SK-N-SH (cell line): ENCODE results near the gene BRIX1. TPM values are rescaled to one million over a fixed set of nuclear protein-coding genes. Genes with fewer than 3 reads are reported as not detected.

Experiments
- CTCF ChIA-PET: fragments of 300-600, 350-600 bp; formaldehyde crosslinking; extraction: SDS; loops from one replicate; lab custom pipeline; 2021; lab: Yijun Ruan, JAX
- POLR2A ChIA-PET: fragments of 350-600 bp; sonication (Branson Sonifier 250); formaldehyde crosslinking; extraction: SDS; loops from one replicate; lab custom pipeline; 2020; ENCODE audit warnings: antibody characterized with exemption, inconsistent platforms; lab: Yijun Ruan, JAX
- DNase-seq: peaks from one replicate; pipeline ENCODE4 v3.0.0; 2012
- H2AFZ ChIP-seq: fragments of 200-600 bp; sonication (generic); 2 replicates; pipeline ENCODE4 v1.8.1; 2016; ENCODE audit warnings: antibody characterized with exemption, mild to moderate bottlenecking, low read depth
- H3F3A ChIP-seq: fragments of 200-600 bp; sonication (generic); replicated peaks from 2 replicates; pipeline ENCODE3; 2016; ENCODE audit warnings: antibody characterized with exemption, mild to moderate bottlenecking; ENCODE audit not compliant: insufficient read depth
- H3K27ac ChIP-seq, 2 experiments: fragments of 200-500 bp in 1 of 2; fragments of 200-600 bp in 1 of 2; sonication (Bioruptor generic) in 1 of 2; sonication (generic), shearing (Covaris generic) in 1 of 2; 2 replicates each; pipeline versions ENCODE4 v1.5.1 to v1.6.1; 2014 to 2016; ENCODE audit warnings: low read depth in 2 of 2, inconsistent platforms in 1 of 2, low read length in 1 of 2, mild to moderate bottlenecking in 1 of 2, mixed read lengths in 1 of 2
- H3K27me3 ChIP-seq: fragments of 200-600 bp; sonication (generic), shearing (Covaris generic); 2 replicates; pipeline ENCODE4 v1.6.1; 2016; ENCODE audit warnings: mixed run types; ENCODE audit not compliant: insufficient read depth
- H3K36me3 ChIP-seq, 2 experiments: fragments of 200-500 bp in 1 of 2; fragments of 200-600 bp in 1 of 2; sonication (Bioruptor generic) in 1 of 2; sonication (generic) in 1 of 2; replicated peaks in 1 of 2; 2 replicates each; pipeline versions ENCODE3 to v1.5.1; 2014 to 2016; ENCODE audit warnings: low read length in 1 of 2, mild to moderate bottlenecking in 1 of 2; ENCODE audit not compliant: insufficient read depth in 2 of 2, control insufficient read depth in 1 of 2
- H3K4me1 ChIP-seq, 2 experiments: fragments of 200-500 bp in 1 of 2; fragments of 200-600 bp in 1 of 2; sonication (Bioruptor generic) in 1 of 2; sonication (generic), shearing (Covaris generic) in 1 of 2; 2 replicates each; pipeline versions ENCODE4 v1.5.1 to v1.6.1; 2014 to 2016; ENCODE audit warnings: low read depth in 1 of 2, low read length in 1 of 2, mixed run types in 1 of 2; ENCODE audit not compliant: insufficient read depth in 2 of 2, control insufficient read depth in 1 of 2
- H3K4me2 ChIP-seq: fragments of 200-600 bp; sonication (generic), shearing (Covaris generic); 2 replicates; pipeline ENCODE4 v1.6.1; 2017; ENCODE audit warnings: mixed run types
- H3K4me3 ChIP-seq, 2 experiments: fragments of 200-500 bp in 1 of 2; fragments of 200-600 bp in 1 of 2; sonication (Bioruptor generic) in 1 of 2; sonication (generic), shearing (Covaris generic) in 1 of 2; 2 replicates each; pipeline versions ENCODE4 v1.5.1 to v1.8.1; 2014 to 2016; ENCODE audit warnings: low read depth in 2 of 2, inconsistent platforms in 1 of 2, low read length in 1 of 2, mild to moderate bottlenecking in 1 of 2, mixed read lengths in 1 of 2, moderate library complexity in 1 of 2
- H3K79me2 ChIP-seq: fragments of 200-600 bp; sonication (generic); 2 replicates; pipeline ENCODE4 v1.8.1; 2017; ENCODE audit warnings: mild to moderate bottlenecking; ENCODE audit not compliant: insufficient read depth
- H3K9ac ChIP-seq: fragments of 200-600 bp; sonication (generic); 2 replicates; pipeline ENCODE4 v1.6.1; 2017; ENCODE audit warnings: mixed run types
- H3K9me2 ChIP-seq: fragments of 200-600 bp; sonication (generic); 2 replicates; pipeline ENCODE4 v1.6.1; 2017; ENCODE audit warnings: mixed run types
- H3K9me3 ChIP-seq: fragments of 200-600 bp; sonication (generic); 2 replicates; pipeline ENCODE4 v1.6.1; 2017; ENCODE audit warnings: mixed run types, mild to moderate bottlenecking, moderate library complexity
- H4K20me1 ChIP-seq: fragments of 200-600 bp; sonication (generic); 2 replicates; pipeline ENCODE4 v1.6.1; 2017; ENCODE audit warnings: mild to moderate bottlenecking, mixed run types; ENCODE audit not compliant: insufficient read depth
- ELF1 ChIP-seq: IDR thresholded peaks from 2 replicates; pipeline ENCODE4 v1.4.0; 2012
- EP300 ChIP-seq, 2 experiments: IDR thresholded peaks; 2 replicates each; pipeline versions ENCODE4 v1.4.0 to v1.6.1; 2012; ENCODE audit warnings: borderline replicate concordance in 1 of 2, low read depth in 1 of 2, low read length in 1 of 2
- EZH2phosphoT487 ChIP-seq: fragments of 200-600 bp; sonication (generic); IDR thresholded peaks from 2 replicates; pipeline ENCODE4 v1.6.1; 2017; ENCODE audit warnings: low read depth, mixed run types, mild to moderate bottlenecking, antibody characterized with exemption, moderate library complexity, borderline replicate concordance
- FOSL2 ChIP-seq: IDR thresholded peaks from 2 replicates; pipeline ENCODE4 v1.4.0; 2012; ENCODE audit warnings: low read depth, mild to moderate bottlenecking, moderate library complexity, borderline replicate concordance
- FOXJ3 ChIP-seq: sonication (generic); formaldehyde crosslinking; IDR thresholded peaks from 2 replicates; pipeline ENCODE4 v1.5.1; 2020; ENCODE audit warnings: mild to moderate bottlenecking, missing genetic modification reagents
- FOXM1 ChIP-seq: IDR thresholded peaks from 2 replicates; pipeline ENCODE4 v1.4.0; 2012; ENCODE audit warnings: low read depth, mild to moderate bottlenecking
- GABPA ChIP-seq: IDR thresholded peaks from 2 replicates; pipeline ENCODE4 v1.4.0; 2012; ENCODE audit warnings: low read depth, mild to moderate bottlenecking
- GATA2 ChIP-seq: sonication (generic); formaldehyde crosslinking; IDR thresholded peaks from 2 replicates; pipeline ENCODE4 v1.5.0; 2020; ENCODE audit warnings: mild to moderate bottlenecking, missing genetic modification reagents
- JUND ChIP-seq: IDR thresholded peaks from 2 replicates; pipeline ENCODE4 v1.4.0; 2012
- NRF1 ChIP-seq: IDR thresholded peaks from 2 replicates; pipeline ENCODE4 v1.6.1; 2012; ENCODE audit warnings: low read depth, mild to moderate bottlenecking, low read length
- RAD21 ChIP-seq: IDR thresholded peaks from 2 replicates; pipeline ENCODE4 v1.6.1; 2012; ENCODE audit warnings: mild to moderate bottlenecking, low read length
- SIN3A ChIP-seq: IDR thresholded peaks from 2 replicates; pipeline ENCODE4 v1.6.1; 2012; ENCODE audit warnings: low read depth, mild to moderate bottlenecking, low read length, moderate library complexity, borderline replicate concordance
- TAF1 ChIP-seq: IDR thresholded peaks from 2 replicates; pipeline ENCODE4 v1.6.1; 2012; ENCODE audit warnings: low read depth, mild to moderate bottlenecking, low read length, moderate library complexity, borderline replicate concordance
- TCF12 ChIP-seq: IDR thresholded peaks from 2 replicates; pipeline ENCODE4 v1.4.0; 2012
- USF1 ChIP-seq: IDR thresholded peaks from 2 replicates; pipeline ENCODE4 v1.4.0; 2012; ENCODE audit warnings: low read depth, borderline replicate concordance
- USF2 ChIP-seq: fragments of 150-350 bp; IDR thresholded peaks from 2 replicates; pipeline ENCODE4 v1.6.1; 2017; ENCODE audit warnings: antibody characterized with exemption, low read length, low read depth, borderline replicate concordance
- WGBS: methylation state at CpG from one replicate; pipeline ENCODE4 v1.1.6; 2017; ENCODE audit warnings: low lambda C conversion rate; 5-methylcytosine and 5-hydroxymethylcytosine counted together
- polyA plus RNA-seq, 3 experiments: library from polyadenylated mRNA; depleted of rRNA; stranded (reverse); fragments of >200 nt; gene quantifications; 2 replicates each; pipeline ENCODE4 v1.2.3, GENCODE V29; 2012

Gene BRIX1
- polyA plus RNA-seq, 1 of the 3 experiments (the other 2 are of a cell fraction): 18.4 TPM

GRCh38 chr5:34941936-34942335, 26.4 kb downstream of the BRIX1 start:
- no peaks in the 10 kb centered on the region for H4K20me1 ChIP-seq
- no peak overlapping the region for H3K4me2 ChIP-seq
- no peak overlapping the region for H3K4me3 ChIP-seq
- CTCF ChIA-PET: no interaction called here
- no peak for DNase-seq
- POLR2A ChIA-PET: no interaction called here
- no peak overlapping the region for H3K9ac ChIP-seq
- WGBS: 98% methylated on average over 3 of the region's 3 CpGs
- H3K79me2 ChIP-seq: no peaks in the 10 kb centered on the region
- H2AFZ ChIP-seq: no peak overlapping the region
- H3F3A ChIP-seq: no peaks in the 10 kb centered on the region
- no peaks in the 10 kb centered on the region for H3K9me3 ChIP-seq
- TF ChIP-seq FOSL2: no peak
- TF ChIP-seq USF2: no peak
- TF ChIP-seq RAD21: no peak
- H3K27ac ChIP-seq: no peak overlapping the region
- H3K9me2 ChIP-seq: no peaks in the 10 kb centered on the region
- no peaks in the 10 kb centered on the region for H3K4me1 ChIP-seq
- no peaks in the 10 kb centered on the region for H3K27me3 ChIP-seq
- H3K36me3 ChIP-seq: peaks cover 66 to 73% of the 10 kb centered on the region in 2 experiments

GRCh38 chr5:34944044-34944443, 28.5 kb downstream of the BRIX1 start:
- ChIA-PET POLR2A (no interaction called here), CTCF (interaction anchor here (1.0 to 1.4 kb wide), 5 partner anchors 9 to 59 kb away, joined by 3 to 5 read pairs (median 4); no protein-coding TSS in a partner anchor)
- no peak overlapping the region for H3K4me3 ChIP-seq
- no peaks in the 10 kb centered on the region for H3K4me1 ChIP-seq
- no peak overlapping the region for H3K27ac ChIP-seq
- TF ChIP-seq USF2 (no peak), GATA2 (CRISPR knock-in tag) (no peak), EZH2phosphoT487 (no peak), EP300 (IDR thresholded peaks at IDR 0.05; ENCODE audit: borderline replicate concordance in 1 of 2, low read depth in 1 of 2, low read length in 1 of 2) (no peak), SIN3A (no peak), FOXJ3 (CRISPR knock-in tag) (no peak), NRF1 (no peak), TCF12 (no peak), ELF1 (no peak), USF1 (no peak), FOXM1 (no peak), JUND (no peak), GABPA (no peak), TAF1 (no peak)
- H2AFZ ChIP-seq: no peak overlapping the region
- no peak for DNase-seq
- no peak overlapping the region for H3K4me2 ChIP-seq
- no peaks in the 10 kb centered on the region for H3F3A ChIP-seq
- no peaks in the 10 kb centered on the region for H3K27me3 ChIP-seq
- H3K9ac ChIP-seq: no peak overlapping the region
- H3K9me3 ChIP-seq: no peaks in the 10 kb centered on the region
- H3K9me2 ChIP-seq: no peaks in the 10 kb centered on the region
- peaks cover 55 to 74% of the 10 kb centered on the region in 2 experiments for H3K36me3 ChIP-seq
- no peaks in the 10 kb centered on the region for H3K79me2 ChIP-seq
- no peaks in the 10 kb centered on the region for H4K20me1 ChIP-seq
- WGBS: 97% methylated on average over 2 of the region's 2 CpGs
